ENCODE data around the gene CAMK2N2.

GRCh38 chr3:184211297-184211696, 50.1 kb downstream of the CAMK2N2 start:
- TF ChIP-seq SIN3A (IDR thresholded peaks at IDR 0.05; ENCODE audit: borderline replicate concordance, insufficient read depth, low read length) (no peak), REST (IDR thresholded peaks at IDR 0.05; ENCODE audit: insufficient read depth in 1 of 2, low read depth in 2 of 2, low read length in 2 of 2) (no peak)

Data from PFSK-1 (cell line).